EL (cell line): ENCODE data around the gene ZNF689.
"Not testable (repeated sequence)": the region's sequence is repeated elsewhere in the genome, so short reads cannot be mapped to it uniquely, and the experiment has no call there.

Source experiments
- DNase-seq: peaks from one replicate; pipeline ENCODE4 v3.0.0-alpha.2; 2016

The ZNF689 gene

DNA sequence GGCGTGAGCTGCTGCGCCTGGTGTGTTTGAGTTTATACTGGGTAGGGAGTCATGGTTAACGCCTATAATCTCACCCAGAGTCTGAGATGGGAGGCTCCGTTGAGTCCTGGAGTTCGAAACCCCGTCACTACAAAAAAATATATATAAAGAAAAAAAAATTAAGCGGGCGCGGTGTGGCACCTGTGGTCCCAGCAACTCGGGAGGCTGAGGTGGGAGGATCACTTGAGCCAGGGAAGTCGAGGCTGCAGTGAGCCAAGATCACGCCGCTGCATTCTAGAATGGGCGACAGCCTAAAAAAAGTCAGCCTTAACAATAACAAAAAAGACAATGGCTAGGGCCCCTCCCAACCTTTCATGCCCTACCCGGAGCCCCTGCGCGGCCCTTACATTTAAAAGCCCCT, 23.3 kb upstream of the ZNF689 start:
- DNase-seq, result no peak

DNA sequence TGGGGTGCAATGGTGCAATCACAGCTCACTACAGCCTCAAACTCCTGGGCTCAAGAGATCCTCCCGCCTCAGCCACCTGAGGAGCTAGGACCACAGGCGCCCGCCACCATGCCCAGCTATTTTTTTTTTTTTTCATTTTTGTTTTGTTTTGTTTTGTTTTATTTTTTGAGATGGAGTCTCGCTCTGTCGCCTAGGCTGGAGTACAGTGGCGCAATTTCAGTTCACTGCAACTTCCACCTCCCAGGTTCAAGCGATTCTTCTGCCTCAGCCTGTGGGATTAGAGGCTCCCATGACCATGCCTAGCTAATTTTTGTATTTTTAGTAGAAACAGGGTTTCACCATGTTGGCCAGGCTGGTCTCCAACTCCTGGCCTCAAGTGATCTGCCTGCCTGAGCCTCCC, 22.3 kb upstream of the ZNF689 start:
- DNase-seq, result not testable (repeated sequence)

DNA sequence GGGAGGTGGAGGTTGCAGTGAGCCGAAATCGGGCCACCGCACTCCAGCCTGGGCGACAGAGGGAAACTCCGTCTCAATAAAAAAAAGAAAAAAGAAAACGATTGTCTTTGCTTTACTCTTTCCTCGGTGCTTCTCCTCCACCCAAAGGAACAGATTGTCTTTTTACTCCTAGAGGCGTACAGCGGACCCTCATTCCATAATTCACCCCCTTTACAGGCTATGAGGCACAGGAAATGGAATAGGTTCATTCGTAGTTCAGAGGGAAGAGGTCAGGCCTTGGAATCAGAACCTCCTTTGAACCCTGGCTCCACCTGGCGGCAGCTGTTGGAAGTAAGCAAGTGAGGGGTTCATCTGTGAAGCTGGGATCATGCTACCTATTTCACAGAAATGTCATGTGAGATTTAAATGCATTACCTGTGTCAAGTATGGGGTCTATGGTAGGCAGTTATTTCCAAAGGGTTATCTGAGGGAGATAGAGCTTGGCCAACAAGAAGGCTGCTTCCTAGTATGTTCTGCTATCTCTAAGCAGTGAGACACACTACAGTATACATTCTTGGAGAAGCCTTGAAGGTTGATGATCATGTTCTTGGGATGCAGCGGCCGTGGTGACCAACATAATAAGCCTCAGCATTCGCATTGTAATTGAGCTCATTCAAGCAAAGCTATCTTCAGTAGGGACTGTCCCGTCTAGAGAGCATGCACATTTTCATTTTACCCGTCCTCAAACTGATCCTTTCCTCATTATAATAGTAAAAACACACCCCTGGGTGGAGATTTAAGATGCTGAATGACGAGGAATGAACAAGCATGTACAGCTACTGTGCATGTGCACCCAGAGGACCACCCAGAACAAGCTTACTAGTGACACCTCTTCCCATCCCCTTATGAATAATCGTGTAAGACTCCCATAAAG, 18.7 kb upstream of the ZNF689 start:
- peak; percentile 73 for DNase-seq

DNA sequence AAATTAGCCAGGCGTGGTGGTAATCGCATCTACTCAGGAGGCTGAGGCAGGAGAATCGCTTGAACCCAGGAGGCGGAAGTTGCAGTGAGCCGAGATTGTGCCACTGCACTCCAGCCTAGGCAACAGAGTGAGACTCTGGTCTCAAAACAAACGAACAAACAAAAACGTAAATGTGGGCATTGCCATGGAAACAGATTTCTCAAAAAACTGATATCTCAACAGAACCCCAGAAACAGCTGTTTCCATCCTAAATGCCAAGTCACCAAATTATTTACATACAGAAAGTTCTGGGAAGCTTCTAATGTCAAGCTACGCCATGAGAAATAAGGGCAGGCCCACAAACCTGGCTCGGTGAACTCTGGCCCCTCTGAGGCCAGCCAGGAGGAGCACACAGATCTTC, 16.0 kb upstream of the ZNF689 start:
- no peak for DNase-seq

DNA sequence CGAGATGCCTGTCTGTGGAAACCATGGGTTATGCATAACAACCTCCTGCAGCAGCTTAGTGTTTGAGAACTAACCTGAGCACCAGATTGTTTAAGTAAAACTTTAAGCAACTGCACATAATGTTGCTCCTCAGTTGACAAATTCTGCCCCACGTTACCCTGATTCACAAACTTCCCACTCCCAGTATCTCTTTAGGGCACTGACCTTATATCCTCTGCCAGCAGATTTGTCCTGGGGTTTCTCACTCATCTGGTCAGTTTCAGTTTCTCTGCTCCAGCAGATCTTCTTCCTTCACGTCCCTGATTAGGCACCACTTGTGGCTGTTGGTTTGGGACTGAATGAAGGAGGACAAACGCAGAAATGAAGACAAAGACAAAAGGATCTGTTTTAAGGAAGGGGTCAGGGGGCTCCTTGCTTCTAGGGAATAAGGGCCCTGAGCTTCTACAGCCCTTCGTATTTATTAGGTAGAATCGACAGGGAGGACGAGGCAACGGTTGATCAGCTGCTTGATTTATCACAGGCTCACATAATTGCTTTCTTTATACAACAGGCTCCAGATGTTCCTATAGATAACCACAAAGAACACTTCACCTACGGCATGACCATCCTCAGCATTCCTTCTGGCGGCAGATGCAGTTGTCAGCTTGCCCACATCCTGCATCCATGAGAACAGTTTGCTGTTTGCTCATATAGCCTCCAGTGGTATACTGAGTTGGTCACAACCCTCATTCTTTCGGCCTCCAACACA, 13.5 kb upstream of the ZNF689 start:
- peak; percentile 6 for DNase-seq

DNA sequence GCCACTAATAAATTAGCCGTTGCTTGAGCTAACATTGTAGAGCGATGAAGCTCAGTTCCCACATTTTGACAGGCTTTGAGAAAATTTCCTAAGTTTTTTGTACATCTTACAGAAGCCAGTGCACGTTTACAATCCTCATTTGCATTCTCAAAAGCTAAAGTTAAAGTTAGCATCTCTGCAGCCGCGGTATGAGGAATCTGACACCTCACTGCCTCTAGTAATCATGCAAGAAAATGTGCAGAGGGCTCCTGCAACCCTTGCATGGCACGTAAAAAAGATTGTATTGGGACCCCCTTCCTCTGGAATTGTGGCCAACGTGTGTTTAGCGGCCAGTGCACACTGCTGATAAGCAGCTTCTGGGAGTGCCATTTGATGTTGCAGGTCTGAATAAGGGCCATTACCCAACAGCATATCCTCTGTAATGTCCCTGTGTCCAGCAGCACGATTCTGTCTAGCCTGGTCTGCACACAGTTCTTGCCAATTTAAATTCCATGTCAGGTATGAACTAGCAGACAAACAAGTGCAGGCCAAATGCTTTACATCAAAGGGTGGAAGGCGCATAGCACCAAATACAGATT, 12.4 kb upstream of the ZNF689 start:
- DNase-seq, result no peak

DNA sequence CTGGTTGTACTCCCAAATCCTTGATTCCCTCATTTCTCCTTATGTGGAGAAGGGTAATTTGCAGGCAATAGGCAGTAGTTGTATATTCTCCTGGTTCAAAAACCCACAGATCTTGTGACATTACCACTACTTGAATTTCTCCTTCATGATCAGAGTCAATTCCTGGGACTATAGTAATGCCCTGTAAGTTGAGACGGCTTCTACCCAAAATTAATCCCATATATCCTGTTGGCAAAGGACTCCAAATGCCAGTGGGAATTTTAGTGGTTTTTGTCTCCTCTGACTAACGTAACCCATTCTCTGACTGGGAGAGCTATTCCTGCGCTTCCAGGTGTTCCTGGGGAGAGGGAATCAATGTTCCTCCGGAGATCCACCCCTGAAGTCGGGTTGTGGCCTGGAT, 11.6 kb upstream of the ZNF689 start:
- DNase-seq, result peak; percentile 41

DNA sequence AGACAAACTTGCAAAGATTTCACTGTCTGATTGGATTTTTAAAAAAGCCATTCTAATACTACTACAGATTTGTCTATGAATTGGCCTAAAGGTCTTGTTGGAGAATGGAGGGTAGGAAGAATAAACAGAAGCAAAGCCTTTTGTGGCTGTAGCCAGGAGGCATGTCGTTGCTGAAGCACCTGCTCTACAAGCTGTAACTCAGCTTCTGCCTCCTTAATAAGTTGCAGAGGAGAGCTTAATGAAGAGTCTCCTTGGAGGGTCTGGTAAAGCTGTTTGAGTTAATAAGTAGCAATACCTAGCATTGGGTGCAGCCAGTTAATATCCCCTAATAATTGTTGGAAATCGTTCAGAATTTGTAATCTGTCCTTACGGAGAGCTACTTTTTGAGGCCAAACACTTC, 10.0 kb upstream of the ZNF689 start:
- no peak for DNase-seq

DNA sequence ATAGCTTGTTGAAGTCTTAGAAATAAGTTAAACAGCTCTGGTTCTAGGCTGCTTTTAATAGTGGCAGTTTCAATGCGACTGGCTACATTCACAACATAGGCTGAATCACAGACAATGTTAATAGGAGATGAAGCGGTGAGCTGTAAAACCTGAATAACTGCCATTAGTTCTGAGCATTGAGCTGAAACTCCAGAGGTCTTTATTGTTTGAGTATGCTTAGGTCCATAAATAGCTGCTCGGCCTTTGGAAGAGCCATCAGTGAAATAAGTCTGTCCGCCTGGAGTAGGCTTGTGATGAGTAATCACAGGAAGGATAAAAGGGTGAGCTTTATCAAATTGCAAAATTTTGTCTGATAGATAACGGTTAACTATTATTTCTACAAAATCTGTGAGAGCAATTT, 9.4 kb upstream of the ZNF689 start:
- DNase-seq, result no peak

DNA sequence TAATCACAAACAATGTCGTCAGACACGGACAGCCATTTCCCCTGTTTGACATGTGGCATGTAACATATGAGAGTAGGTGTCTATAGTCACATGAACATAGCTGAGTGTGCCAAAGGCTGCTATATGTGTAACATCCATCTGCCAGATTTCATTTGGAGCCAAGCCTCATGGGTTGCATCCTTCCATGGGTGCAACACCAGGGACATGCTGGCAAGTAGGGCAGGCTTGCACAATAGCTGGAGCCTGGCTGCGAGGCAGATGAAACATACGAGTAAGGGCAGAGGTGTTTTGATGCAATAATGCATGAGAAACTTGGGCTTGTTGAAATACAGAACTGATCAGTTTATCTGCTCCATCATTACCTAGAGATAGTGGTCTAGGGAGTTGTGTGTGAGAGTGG, 9.0 kb upstream of the ZNF689 start:
- DNase-seq, result no peak

DNA sequence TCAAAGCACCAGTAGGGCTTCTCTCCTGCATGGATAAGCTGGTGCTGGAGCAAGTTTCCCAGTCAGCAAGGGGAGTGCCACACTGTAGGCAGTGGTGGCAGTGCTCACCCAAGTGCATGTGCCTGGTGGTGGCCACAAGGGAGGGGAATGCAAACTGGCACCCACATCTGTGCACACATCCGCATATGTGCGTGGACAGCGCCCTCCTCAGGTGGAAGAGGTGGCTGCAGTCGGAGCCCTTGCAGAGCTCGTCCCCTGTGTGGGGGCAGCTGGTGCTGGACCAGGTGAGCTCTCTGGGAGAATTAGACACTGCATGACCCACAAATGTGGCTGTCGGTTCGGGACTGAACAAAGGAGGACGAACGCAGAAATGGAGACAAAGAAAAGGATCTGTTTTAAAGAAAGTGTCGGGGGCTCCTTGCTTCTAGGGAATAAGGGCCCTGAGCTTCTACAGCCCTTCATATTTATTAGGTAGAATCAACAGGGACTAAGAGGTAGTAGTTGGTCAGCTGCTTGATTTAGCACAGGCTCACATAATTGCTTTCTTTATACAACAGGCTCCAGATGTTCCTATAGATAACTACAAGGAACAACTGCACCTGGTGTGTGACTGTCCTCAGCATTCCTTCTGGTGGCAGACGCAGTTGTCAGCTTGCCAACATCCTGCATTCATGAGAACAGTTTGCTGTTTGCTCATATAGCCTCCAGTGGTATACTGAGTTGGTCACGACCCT, 5.3 kb upstream of the ZNF689 start:
- peak; percentile 28 for DNase-seq

DNA sequence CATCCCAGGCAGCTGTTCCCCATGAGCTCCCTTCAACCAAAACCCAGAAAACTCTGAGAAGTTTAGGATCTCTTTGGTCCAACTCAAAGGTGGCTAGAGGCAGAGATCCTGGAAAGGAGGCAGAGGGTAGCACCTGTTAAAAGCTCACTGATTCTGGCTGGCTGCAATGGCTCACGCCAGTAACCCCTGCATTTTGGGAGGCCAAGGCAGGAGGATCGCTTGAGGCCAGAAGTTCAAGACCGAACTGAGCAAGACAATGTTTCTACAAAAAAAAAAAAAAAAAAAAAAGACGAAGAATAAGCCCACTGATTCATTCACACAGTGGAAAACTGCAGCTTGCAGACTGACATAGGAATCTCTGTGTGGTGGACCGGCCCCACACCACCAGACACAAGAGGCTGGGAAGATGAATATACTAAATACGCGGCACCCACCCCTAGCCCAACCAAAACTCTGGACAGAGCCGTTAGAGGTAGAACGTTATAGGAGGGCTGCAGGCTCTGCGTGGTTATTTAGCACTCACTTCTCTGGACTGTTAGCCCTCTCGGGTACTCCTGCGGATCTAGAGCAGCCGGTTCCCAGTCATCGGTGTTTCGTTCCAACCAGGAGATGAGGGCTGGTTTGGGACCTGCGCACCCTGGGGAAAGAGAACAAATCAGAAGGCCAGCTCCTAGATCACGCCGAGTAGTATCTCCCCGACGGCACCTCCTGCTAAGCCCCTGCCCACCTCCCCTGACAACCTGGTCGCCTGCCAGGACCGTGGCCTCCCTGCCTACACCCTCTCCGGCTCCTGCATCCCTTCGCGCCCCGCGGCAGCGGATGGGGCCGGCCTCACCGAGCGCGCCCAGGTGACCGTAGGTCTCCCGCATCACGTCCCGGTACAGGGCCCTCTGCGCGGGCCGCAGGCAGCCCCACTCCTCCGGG, 925 bp downstream of the ZNF689 start:
- peak; percentile 38 for DNase-seq

DNA sequence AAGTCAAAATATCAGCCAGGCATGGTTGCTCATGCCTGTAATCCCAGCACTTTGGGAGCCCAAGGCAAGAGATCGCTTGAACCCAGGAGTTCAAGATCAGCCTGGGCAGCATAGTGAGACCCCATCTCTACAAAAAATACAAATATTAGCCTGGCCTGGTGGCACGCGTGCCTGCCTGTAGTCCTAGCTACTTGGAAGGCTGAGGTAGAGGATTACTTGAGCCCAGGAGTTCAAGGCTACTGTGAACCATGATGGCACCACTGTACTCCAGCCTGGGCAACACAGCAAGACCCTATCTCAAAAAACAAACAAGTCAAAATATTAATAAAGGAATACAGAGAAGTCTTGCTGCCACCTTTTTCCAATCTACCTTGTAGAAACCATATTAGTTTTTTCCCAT, 4.2 kb downstream of the ZNF689 start:
- no peak for DNase-seq

DNA sequence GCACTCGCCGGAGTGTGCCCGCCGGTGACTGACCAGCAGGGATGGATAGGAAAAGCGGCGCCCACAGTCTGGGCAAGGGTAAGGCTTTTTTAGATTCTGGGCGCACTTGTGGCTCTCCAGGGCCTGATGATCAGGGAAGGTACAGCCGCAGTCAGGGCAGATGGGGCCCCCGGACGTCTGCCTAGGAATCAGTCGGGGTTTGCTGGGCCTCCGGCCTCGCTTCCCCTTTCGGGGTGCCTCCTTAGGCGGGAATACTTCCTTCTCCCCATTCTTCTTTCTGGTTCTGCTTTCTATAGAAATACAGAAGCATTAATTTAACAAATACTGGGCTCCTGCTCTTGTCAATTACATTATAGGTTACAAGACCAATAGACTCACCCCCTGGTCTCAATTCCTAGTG, 5.0 kb downstream of the ZNF689 start:
- no peak for DNase-seq

DNA sequence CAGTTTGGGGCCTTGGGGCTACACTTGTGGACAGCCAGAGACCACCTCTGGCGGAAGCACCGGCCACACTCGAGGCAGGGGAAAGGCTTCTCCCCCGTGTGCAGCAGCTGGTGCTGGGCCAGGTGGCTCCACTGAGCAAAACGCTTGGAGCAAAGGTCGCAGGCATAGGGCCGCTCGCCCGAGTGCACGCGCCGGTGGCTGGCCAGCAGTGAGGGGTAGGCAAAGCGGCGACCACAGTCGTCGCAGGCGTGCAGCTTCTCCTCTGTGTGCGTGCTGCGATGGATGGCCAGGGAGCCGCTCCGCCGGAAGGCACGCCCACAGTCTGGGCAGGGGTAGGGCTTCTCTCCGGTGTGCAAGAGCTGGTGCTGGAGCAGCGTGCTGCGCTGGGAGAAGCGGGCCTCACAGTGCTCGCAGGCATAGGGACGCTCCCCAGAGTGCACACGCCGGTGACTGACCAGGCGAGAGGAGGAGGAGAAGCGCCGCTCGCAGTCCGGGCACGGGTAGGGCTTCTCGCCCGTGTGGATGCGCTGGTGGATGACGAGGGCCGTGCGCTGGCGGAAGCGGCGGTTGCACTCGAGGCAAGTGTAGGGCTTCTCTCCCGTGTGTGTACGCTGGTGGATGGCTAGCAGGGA, 5.8 kb downstream of the ZNF689 start:
- DNase-seq, result no peak

DNA sequence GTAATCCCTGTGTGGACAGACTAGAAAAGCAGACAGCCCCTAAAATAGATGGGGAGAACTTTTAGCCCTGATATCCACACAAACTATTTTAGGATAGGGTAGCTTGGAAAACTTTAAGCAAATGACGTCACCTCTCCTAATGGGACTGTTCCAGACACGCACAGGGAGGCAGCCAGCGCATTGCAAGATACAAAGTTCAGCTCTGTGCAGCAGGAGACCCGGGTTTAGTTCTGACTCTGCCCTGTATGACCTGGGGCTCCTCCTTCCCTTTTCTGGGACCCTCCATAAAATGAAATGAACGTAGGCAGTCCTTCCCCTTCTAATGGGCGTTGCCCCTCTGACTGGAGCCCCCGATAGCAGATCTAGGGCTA, 6.3 kb downstream of the ZNF689 start:
- DNase-seq, result no peak

DNA sequence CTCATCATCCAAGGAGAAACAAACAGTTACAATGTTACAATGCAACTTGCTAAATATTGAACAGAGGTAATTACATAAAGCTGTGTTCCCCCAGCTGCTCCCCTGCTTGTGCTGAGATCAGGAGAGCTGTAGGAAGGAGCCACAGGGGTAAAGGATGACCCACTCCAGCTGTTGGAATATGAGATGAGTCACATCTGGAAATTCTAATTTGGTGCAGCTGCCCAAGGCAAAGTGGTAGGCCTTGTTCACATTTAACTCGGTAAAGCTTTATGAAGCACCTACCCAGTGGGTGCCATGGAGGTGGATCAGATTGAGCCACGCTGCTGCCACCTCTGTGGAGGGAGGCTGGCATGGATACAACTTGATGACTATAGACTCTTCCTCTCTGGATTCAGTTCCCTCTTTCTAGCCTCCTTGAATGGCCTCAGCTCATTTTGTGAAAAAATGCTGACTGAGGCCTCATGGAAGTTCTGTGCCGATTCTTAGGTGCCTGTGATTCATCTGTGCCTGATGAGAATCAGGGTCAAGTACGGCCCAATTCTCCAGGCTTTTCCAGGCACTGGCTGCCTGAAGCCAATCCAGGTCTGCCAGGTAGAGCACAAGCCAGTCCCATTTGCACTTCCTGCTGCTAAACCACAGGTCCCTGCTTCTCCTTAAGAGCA, 7.4 kb downstream of the ZNF689 start:
- DNase-seq, result peak; percentile 9

DNA sequence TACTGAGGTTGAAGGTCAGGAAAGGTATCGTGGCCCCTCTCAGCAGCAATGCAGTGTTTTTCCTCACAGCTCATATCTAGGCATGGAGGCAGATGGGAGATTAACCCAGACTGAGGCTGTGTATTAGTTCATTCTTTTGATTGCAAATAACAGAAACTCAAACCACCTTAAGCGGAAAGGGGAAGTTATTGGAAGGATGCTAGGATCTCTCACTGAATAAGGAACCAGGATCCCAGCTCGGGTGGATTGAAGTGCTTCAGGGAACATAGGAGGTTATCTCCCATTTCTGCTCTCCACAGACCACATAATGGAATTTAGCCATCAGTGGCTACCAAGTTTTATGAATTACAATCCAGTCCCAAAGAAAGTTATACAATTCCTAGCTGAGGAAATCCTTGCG, 8.2 kb downstream of the ZNF689 start:
- DNase-seq, result no peak

DNA sequence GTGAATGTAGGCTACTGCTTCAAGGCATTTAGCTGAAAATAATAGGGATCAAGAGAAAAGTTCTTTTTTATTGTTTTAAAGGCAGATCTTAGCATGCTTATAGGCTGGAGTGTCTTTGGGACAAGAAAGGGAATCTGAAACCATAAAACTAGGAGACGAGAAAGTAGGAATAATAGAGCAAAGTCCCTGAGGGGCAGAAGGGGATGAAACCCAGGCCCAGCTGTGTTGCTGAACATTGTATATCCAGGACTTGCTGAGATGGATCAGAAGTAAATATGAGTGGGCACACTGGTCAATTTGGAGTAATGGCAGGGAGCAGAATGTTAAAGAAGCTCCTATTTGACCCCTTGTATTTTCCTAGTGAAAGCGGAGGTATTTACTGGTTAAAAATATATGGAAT, 9.3 kb downstream of the ZNF689 start:
- DNase-seq, result no peak

DNA sequence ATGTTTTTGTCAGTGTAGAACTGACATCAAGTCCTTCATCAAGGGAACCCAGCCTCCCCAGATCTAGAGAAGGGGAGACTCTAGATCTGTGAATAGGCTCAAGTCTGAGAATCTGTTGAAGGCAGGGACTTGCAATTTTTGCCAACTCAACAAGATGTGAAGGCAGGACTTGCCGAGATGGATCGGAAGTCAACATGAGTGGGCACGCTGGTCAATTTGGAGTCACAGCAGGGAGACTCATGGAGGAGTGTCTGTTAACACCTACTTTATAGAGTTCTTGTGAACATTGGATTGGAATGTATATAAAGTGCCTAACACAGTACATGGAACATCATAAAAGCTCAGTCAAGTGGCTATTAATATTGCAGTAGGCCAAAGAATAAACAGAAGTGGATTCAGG, 10.0 kb downstream of the ZNF689 start:
- no peak for DNase-seq

DNA sequence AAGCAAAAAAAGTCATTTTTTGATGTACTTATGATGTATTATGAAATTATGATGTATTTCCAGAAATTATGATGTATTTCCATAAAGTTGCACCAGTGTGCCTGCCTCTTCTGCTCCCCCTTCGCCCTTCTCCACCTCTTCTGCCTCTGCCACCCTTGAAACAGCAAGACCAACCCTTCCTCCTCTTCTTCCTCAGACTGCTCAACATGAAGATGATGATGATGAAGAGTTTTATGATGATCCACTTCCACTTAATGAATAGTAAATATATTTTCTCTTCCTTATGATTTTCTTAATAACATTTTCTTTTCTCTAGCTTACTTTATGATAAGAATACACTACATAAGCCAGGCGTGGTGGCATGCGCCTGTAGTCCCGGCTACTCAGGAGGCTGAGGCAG, 17.3 kb downstream of the ZNF689 start:
- no peak for DNase-seq
